KMS-11 (cell line): Measurements from ENCODE around the gene CALD1.

ENCODE experiments used
- H2AFZ ChIP-seq: fragments of 200-600 bp; sonication (generic); 2 replicates; pipeline ENCODE4 v1.6.1; 2016; ENCODE audit warnings: antibody characterized with exemption, mixed run types, low read depth
- H3K27ac ChIP-seq: fragments of 200-600 bp; sonication (generic); 2 replicates; pipeline ENCODE4 v1.6.1; 2016; ENCODE audit warnings: mild to moderate bottlenecking, mixed run types
- H3K27me3 ChIP-seq: fragments of 200-600 bp; sonication (generic); 2 replicates; pipeline ENCODE4 v1.6.1; 2017; ENCODE audit warnings: mild to moderate bottlenecking, low read depth, mixed run types, moderate library complexity; ENCODE audit not compliant: insufficient read depth
- H3K36me3 ChIP-seq: fragments of 200-600 bp; sonication (generic); 2 replicates; pipeline ENCODE4 v1.6.1; 2017; ENCODE audit warnings: mild to moderate bottlenecking, mixed run types; ENCODE audit not compliant: insufficient read depth
- H3K4me1 ChIP-seq: fragments of 200-600 bp; sonication (generic); 2 replicates; pipeline ENCODE4 v1.6.1; 2016; ENCODE audit warnings: mild to moderate bottlenecking, low read depth, mixed run types; ENCODE audit not compliant: poor library complexity, severe bottlenecking
- H3K4me2 ChIP-seq: fragments of 200-600 bp; sonication (generic); 2 replicates; pipeline ENCODE4 v1.7.0; 2016; ENCODE audit warnings: mild to moderate bottlenecking, mixed run types
- H3K4me3 ChIP-seq: fragments of 200-600 bp; sonication (generic); IDR thresholded peaks from 2 replicates; pipeline ENCODE4 v1.6.1; 2017; ENCODE audit warnings: low read depth, low read length, mixed read lengths; ENCODE audit not compliant: insufficient read depth
- H3K79me2 ChIP-seq: fragments of 200-600 bp; sonication (generic); 2 replicates; pipeline ENCODE4 v1.6.1; 2016; ENCODE audit warnings: low read depth, mixed run types; ENCODE audit not compliant: insufficient read depth
- H3K9ac ChIP-seq: fragments of 200-600 bp; sonication (generic); 2 replicates; pipeline ENCODE4 v1.6.1; 2016; ENCODE audit warnings: mild to moderate bottlenecking, mixed run types
- H4K20me1 ChIP-seq: fragments of 200-600 bp; sonication (generic); 2 replicates; pipeline ENCODE4 v1.6.1; 2016; ENCODE audit warnings: mild to moderate bottlenecking, mixed run types; ENCODE audit not compliant: insufficient read depth
- TF ChIP-seq, protein P1 (sequence below): fragments of 200-600 bp; sonication (generic); conservative IDR thresholded peaks from 2 replicates; pipeline ENCODE4 v1.6.1; 2017; ENCODE audit warnings: low read depth, mild to moderate bottlenecking, antibody characterized with exemption, low read length, moderate library complexity, mixed read lengths

CALD1 gene

DNA sequence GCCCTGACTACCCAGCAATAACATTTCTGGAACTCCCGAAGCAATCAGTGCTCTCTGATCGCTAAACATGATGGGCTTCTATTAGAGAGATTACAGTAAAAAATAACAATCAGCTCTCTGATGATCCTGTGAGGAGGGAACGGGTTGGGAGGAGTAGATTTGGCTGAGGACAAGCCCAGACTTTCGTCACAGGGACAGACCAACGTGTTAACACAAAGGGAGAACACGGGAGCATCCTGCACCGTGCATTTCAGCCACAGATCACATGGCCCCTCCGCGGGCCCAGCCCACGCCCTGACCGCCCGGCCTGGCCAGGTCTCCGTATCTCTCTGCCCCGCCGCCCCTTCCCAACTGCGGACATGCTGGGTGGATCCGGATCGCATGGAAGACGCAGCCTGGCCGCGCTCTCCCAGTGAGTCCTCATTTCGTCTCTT is 111.8 kb downstream of the CALD1 start:
- TF ChIP-seq, protein P1, sequence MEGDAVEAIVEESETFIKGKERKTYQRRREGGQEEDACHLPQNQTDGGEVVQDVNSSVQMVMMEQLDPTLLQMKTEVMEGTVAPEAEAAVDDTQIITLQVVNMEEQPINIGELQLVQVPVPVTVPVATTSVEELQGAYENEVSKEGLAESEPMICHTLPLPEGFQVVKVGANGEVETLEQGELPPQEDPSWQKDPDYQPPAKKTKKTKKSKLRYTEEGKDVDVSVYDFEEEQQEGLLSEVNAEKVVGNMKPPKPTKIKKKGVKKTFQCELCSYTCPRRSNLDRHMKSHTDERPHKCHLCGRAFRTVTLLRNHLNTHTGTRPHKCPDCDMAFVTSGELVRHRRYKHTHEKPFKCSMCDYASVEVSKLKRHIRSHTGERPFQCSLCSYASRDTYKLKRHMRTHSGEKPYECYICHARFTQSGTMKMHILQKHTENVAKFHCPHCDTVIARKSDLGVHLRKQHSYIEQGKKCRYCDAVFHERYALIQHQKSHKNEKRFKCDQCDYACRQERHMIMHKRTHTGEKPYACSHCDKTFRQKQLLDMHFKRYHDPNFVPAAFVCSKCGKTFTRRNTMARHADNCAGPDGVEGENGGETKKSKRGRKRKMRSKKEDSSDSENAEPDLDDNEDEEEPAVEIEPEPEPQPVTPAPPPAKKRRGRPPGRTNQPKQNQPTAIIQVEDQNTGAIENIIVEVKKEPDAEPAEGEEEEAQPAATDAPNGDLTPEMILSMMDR = no peak
- Histone ChIP-seq H3K36me3 (no peaks in the 10 kb centered on the region), H3K27ac (no peak overlapping the region), H3K27me3 (no peaks in the 10 kb centered on the region; the same call in 1 of the 2 replicates), H4K20me1 (no peaks in the 10 kb centered on the region), H3K79me2 (no peaks in the 10 kb centered on the region), H3K4me1 (no peaks in the 10 kb centered on the region), H2AFZ (no peak overlapping the region), H3K9ac (no peak overlapping the region), H3K4me3 (no peak overlapping the region), H3K4me2 (no peak overlapping the region)

DNA sequence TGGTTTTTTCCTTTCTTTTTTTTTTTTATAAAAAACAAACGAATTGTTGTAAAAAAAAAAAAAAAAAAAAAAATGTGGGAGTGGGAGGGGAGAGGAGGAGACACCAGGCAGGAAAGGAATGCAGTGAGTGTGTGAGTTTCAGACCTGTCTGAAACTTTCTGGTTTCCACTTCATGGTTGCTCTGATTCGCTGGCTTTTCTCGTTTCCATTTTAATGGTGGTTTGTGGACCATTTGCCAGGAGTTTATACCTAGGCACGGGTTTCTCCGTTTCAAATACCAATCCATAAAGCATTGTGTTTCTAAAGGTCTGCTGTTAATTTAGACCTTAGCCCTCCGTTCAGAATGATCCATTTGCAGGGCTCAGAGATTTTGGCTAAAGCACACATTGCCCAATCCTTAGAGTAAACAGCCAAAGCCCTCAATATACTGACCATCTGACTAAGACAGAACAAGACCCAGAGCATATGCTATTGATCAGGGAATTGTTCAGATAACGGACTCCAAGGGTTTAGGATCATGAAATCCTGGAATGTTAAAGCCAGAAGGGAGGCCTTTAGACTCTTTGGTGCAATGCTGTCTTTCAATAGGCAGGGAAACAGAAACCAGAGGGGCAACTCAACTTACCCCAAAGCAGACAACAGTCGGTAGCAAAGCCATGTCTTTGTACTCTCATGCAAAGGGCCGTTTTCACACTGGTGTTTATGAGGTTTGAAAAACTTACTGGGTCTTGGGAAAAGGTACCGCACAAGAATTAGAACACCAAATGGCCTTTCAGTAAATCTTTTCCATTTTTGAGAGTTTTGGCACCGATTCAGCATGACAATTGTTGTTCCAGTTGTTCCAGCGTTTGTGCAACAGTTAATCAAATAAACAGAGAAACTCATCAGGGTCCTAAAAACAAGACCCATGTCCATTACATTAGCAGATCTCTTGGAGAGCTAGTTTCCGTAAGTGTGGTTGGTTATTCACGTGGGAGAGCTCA is 112.6 kb downstream of the CALD1 start:
- no peak overlapping the region for H3K4me3 ChIP-seq
- no peaks in the 10 kb centered on the region; the same call in 1 of the 2 replicates for H3K27me3 ChIP-seq
- no peaks in the 10 kb centered on the region for H3K36me3 ChIP-seq
- no peak overlapping the region for H2AFZ ChIP-seq
- H3K79me2 ChIP-seq = no peaks in the 10 kb centered on the region
- no peaks in the 10 kb centered on the region for H4K20me1 ChIP-seq
- TF ChIP-seq, protein P1 = no peak
- no peaks in the 10 kb centered on the region for H3K4me1 ChIP-seq
- H3K9ac ChIP-seq = no peak overlapping the region
- no peak overlapping the region for H3K4me2 ChIP-seq
- no peak overlapping the region for H3K27ac ChIP-seq

DNA sequence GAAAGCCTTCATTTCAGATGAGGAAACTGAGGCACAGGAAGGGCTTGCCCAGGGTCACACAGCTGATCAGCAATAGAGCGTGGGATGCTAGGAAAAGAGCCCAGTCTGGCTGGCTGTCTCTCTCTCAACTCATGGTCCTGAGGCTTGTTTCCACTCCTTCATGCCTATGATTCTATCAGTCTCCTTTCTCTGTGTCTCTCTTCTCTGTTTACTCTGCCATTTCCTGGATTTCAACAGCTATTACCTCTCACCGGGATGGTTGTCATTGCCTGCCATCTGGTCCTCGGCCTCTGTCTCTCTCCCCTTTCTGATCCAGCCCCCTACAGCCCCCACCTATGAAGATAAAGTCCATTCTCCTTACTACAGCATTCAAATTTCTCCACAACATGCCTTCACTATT is 113.5 kb downstream of the CALD1 start:
- H3K4me2 ChIP-seq = no peak overlapping the region
- no peak overlapping the region for H3K27ac ChIP-seq
- no peaks in the 10 kb centered on the region; the same call in 1 of the 2 replicates for H3K27me3 ChIP-seq
- H3K4me3 ChIP-seq = no peak overlapping the region
- no peaks in the 10 kb centered on the region for H3K79me2 ChIP-seq
- H2AFZ ChIP-seq = no peak overlapping the region
- H3K36me3 ChIP-seq = no peaks in the 10 kb centered on the region
- no peaks in the 10 kb centered on the region for H3K4me1 ChIP-seq
- no peak overlapping the region for H3K9ac ChIP-seq
- TF ChIP-seq, protein P1 = no peak
- H4K20me1 ChIP-seq = no peaks in the 10 kb centered on the region

DNA sequence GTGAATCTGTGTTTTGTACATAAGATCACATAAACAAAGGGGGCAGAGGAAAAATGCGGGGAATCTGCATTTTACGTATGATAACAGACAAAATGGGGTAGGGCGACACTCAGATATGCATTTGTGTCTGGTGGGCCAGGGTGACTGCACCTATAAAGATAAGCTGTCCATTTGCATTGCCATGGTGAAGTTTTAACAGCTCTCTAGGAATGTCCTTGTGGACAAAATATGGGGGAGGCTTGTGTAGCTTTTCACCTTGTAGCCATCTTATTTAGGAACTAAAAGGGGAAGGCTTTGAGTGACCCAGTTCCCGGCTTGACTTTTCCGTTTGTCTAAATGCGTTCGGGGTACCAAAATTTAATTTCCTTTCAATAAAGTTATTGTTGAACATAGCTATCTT is 114.5 kb downstream of the CALD1 start:
- Histone ChIP-seq H3K4me1 (no peaks in the 10 kb centered on the region), H3K36me3 (no peaks in the 10 kb centered on the region), H3K9ac (no peak overlapping the region), H3K79me2 (no peaks in the 10 kb centered on the region), H3K27me3 (no peaks in the 10 kb centered on the region; the same call in 1 of the 2 replicates), H3K27ac (no peak overlapping the region), H4K20me1 (no peaks in the 10 kb centered on the region), H2AFZ (no peak overlapping the region), H3K4me3 (no peak overlapping the region), H3K4me2 (no peak overlapping the region)
- TF ChIP-seq, protein P1 = no peak
